HG02938 (cell line): ENCODE results near the gene ME3.

Source experiments
- ATAC-seq: cut with Tn5 transposase; IDR thresholded peaks from one replicate; pipeline ENCODE4 v1.9.1; 2021; ENCODE audit warnings: mild to moderate bottlenecking, moderate library complexity; ENCODE audit not compliant: unreplicated experiment

ME3 gene

GRCh38 chr11:86589856-86590589 lies 82.4 kb downstream of the ME3 start:
- ATAC-seq: no peak

GRCh38 chr11:86589204-86589603 lies 83.2 kb downstream of the ME3 start:
- ATAC-seq: no peak

GRCh38 chr11:86588566-86589090 lies 83.8 kb downstream of the ME3 start:
- no peak for ATAC-seq

- no peak for ATAC-seq
These were observed 84.9 kb downstream of the ME3 start for GRCh38 chr11:86587264-86588193.

GRCh38 chr11:86586307-86586706 lies 86.1 kb downstream of the ME3 start:
- no peak for ATAC-seq

- no peak for ATAC-seq
These were observed 89.5 kb downstream of the ME3 start for GRCh38 chr11:86582898-86583297.

- no peak for ATAC-seq
These were observed 91.9 kb downstream of the ME3 start for GRCh38 chr11:86580535-86580934.

GRCh38 chr11:86579406-86579731 lies 93.0 kb downstream of the ME3 start:
- ATAC-seq: no peak

GRCh38 chr11:86578727-86579405 lies 93.5 kb downstream of the ME3 start:
- ATAC-seq: no peak

- no peak for ATAC-seq
These were observed 94.5 kb downstream of the ME3 start for GRCh38 chr11:86577644-86578636.

GRCh38 chr11:86576946-86577624 lies 95.3 kb downstream of the ME3 start:
- ATAC-seq: no peak

- no peak for ATAC-seq
These were observed 96.5 kb downstream of the ME3 start for GRCh38 chr11:86575927-86576326.

- ATAC-seq: no peak
These were observed 97.1 kb downstream of the ME3 start for GRCh38 chr11:86575208-86575855.

GRCh38 chr11:86574493-86575207 lies 97.8 kb downstream of the ME3 start:
- no peak for ATAC-seq

GRCh38 chr11:86571273-86571948 lies 101.0 kb downstream of the ME3 start:
- ATAC-seq: no peak

GRCh38 chr11:86570451-86570850 lies 102.0 kb downstream of the ME3 start:
- no peak for ATAC-seq

GRCh38 chr11:86570020-86570419 lies 102.4 kb downstream of the ME3 start:
- ATAC-seq: no peak

GRCh38 chr11:86569109-86569508 lies 103.3 kb downstream of the ME3 start:
- no peak for ATAC-seq
